ENCODE measurements around the gene APOBEC2.

The APOBEC2 gene

GRCh38 chr6:41072836-41073202 lies 19.8 kb downstream of the APOBEC2 start, which contains the start of gene NFYA:
NFYA (plus strand) TSS chr6:41072974; CDS start chr6:41079090, 6,116 bp downstream.
- H3K27ac ChIP-seq (ENCODE audit: low read depth, low read length): peak within 1 kb of the TSS; percentile 100
- peaks cover 4 to 16% of the 10 kb centered on the region in 2 donors for H3K36me3 ChIP-seq (ENCODE audit: control insufficient read depth in 1 of 2, insufficient read depth in 2 of 2, low read length in 2 of 2)
- peak within 1 kb of the TSS; percentile 89 to 91 for H3K4me3 ChIP-seq (ENCODE audit: low read depth in 1 of 2, low read length in 2 of 2)
- H3K9me3 ChIP-seq (ENCODE audit: control insufficient read depth in 1 of 2, low read length in 2 of 2): no peaks in the 10 kb centered on the region
- no peaks in the 10 kb centered on the region for H3K27me3 ChIP-seq (ENCODE audit: control insufficient read depth in 1 of 2, insufficient read depth in 2 of 2, low read length in 2 of 2)
- H3K9ac ChIP-seq (ENCODE audit: low read depth in 1 of 2, low read length in 2 of 2): peak within 1 kb of the TSS; percentile 97 to 98
- peaks cover 29 to 46% of the 10 kb centered on the region in 2 donors for H3K4me1 ChIP-seq (ENCODE audit: control insufficient read depth in 1 of 2, insufficient read depth in 2 of 2, low read length in 2 of 2)

- Histone ChIP-seq H3K36me3 (ENCODE audit: control insufficient read depth in 1 of 2, insufficient read depth in 2 of 2, low read length in 2 of 2) (peaks cover under 1 to 11% of the 10 kb centered on the region in 2 donors), H3K4me1 (ENCODE audit: control insufficient read depth in 1 of 2, insufficient read depth in 2 of 2, low read length in 2 of 2) (peaks cover 29 to 47% of the 10 kb centered on the region in 2 donors), H3K27ac (ENCODE audit: low read depth, low read length) (peak overlapping the region; percentile 100), H3K4me3 (ENCODE audit: low read depth in 1 of 2, low read length in 2 of 2) (peak overlapping the region; percentile 78 to 86), H3K9ac (ENCODE audit: low read depth in 1 of 2, low read length in 2 of 2) (peak overlapping the region; percentile 85 to 94), H3K9me3 (ENCODE audit: control insufficient read depth in 1 of 2, low read length in 2 of 2) (no peaks in the 10 kb centered on the region), H3K27me3 (ENCODE audit: control insufficient read depth in 1 of 2, insufficient read depth in 2 of 2, low read length in 2 of 2) (no peaks in the 10 kb centered on the region)
Measured at GRCh38 chr6:41073203-41073967, 20.4 kb downstream of the APOBEC2 start.

DNA sequence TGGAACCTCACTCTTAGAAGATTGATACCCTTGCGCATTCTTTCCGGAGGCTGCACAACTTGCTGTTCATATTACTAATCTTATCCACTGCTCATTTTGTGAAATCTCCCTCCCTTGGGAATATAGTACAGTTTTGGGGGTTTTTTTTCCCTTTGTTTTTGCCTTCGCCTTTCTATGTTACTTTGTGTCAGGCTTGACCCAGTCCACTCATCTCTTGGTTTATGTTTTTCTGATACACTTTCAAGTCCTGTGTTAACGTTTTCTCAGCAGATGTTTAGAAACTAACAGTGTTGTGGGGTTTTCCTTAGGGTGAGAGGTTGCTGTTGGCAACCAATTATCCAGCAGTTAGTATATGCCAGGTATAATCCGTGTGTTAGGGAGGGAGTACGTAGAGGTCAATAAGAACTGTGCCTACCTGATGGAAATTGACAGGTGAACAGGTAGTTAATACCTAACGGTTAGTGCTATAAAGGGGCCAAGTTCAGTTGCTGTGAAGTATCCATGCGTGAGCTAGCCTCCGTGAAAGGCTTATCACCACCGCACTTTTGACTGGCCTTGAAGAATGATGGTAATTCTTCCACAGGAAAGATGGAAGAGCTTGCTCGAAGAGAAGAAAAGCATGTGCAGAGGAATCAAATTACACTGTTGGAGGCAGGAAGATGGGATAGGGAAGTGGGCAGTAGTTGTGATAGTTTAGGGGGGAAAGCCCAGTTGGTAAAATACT lies 21.1 kb downstream of the APOBEC2 start:
- H3K27me3 ChIP-seq (ENCODE audit: control insufficient read depth in 1 of 2, insufficient read depth in 2 of 2, low read length in 2 of 2): no peaks in the 10 kb centered on the region
- H3K36me3 ChIP-seq (ENCODE audit: control insufficient read depth in 1 of 2, insufficient read depth in 2 of 2, low read length in 2 of 2): peaks cover 0 to 4% of the 10 kb centered on the region in 2 donors
- H3K4me1 ChIP-seq (ENCODE audit: control insufficient read depth in 1 of 2, insufficient read depth in 2 of 2, low read length in 2 of 2): peaks cover 29 to 54% of the 10 kb centered on the region in 2 donors
- H3K9me3 ChIP-seq (ENCODE audit: control insufficient read depth in 1 of 2, low read length in 2 of 2): no peaks in the 10 kb centered on the region
- H3K4me3 ChIP-seq (ENCODE audit: low read depth in 1 of 2, low read length in 2 of 2): peak overlapping the region; percentile 78 to 86
- peak overlapping the region; percentile 100 for H3K27ac ChIP-seq (ENCODE audit: low read depth, low read length)
- H3K9ac ChIP-seq (ENCODE audit: low read depth in 1 of 2, low read length in 2 of 2): peak overlapping the region; percentile 85 to 94

DNA sequence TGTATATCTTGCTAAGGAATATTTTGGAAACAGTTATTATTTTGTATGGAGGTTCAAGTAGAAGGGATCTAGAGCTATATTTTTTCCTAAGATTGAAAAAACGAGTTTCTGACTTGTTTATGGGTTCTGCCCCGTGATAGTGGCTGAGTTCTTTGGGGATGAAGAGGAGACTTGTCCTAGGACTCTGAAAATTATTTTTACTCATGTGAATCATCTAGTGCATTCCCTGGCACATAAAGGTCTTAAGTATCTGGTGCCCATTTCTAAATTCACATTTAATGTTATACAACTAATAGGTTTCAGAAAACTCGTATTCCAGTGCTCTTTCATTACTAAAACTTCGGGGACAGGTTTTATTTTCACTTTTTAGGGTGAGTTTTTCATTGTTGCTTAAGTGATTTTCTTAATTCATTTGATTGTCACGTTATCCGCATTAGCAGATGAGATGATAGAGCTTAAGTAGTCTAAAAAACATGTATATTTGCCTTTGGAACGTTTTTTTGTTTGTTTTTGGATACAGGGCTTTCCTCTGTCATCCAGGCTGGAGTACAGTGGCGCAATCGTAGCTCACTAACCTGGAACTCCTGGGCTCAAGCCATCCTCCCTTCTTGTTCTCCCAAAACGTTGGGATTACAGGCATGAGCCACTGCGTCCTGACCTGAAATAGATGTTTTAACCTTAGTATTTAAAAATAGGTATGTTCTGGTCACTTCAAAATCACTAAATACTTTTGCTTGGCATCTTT lies 21.9 kb downstream of the APOBEC2 start:
- H3K9ac ChIP-seq (ENCODE audit: low read depth in 1 of 2, low read length in 2 of 2): peak overlapping the region; percentile 85 to 94
- no peaks in the 10 kb centered on the region for H3K9me3 ChIP-seq (ENCODE audit: control insufficient read depth in 1 of 2, low read length in 2 of 2)
- peaks cover 29 to 54% of the 10 kb centered on the region in 2 donors for H3K4me1 ChIP-seq (ENCODE audit: control insufficient read depth in 1 of 2, insufficient read depth in 2 of 2, low read length in 2 of 2)
- H3K4me3 ChIP-seq (ENCODE audit: low read depth in 1 of 2, low read length in 2 of 2): peak overlapping the region; percentile 78 to 86
- peaks cover 0 to 4% of the 10 kb centered on the region in 2 donors for H3K36me3 ChIP-seq (ENCODE audit: control insufficient read depth in 1 of 2, insufficient read depth in 2 of 2, low read length in 2 of 2)
- no peak overlapping the region for H3K27ac ChIP-seq (ENCODE audit: low read depth, low read length)
- no peaks in the 10 kb centered on the region for H3K27me3 ChIP-seq (ENCODE audit: control insufficient read depth in 1 of 2, insufficient read depth in 2 of 2, low read length in 2 of 2)

GRCh38 chr6:41075651-41076626 lies 22.9 kb downstream of the APOBEC2 start:
- Histone ChIP-seq H3K4me3 (ENCODE audit: low read depth in 1 of 2, low read length in 2 of 2) (no peak overlapping the region), H3K9me3 (ENCODE audit: control insufficient read depth in 1 of 2, low read length in 2 of 2) (no peaks in the 10 kb centered on the region), H3K36me3 (ENCODE audit: control insufficient read depth in 1 of 2, insufficient read depth in 2 of 2, low read length in 2 of 2) (peaks cover 6 to 12% of the 10 kb centered on the region in 2 donors), H3K27me3 (ENCODE audit: control insufficient read depth in 1 of 2, insufficient read depth in 2 of 2, low read length in 2 of 2) (no peaks in the 10 kb centered on the region), H3K27ac (ENCODE audit: low read depth, low read length) (no peak overlapping the region), H3K4me1 (ENCODE audit: control insufficient read depth in 1 of 2, insufficient read depth in 2 of 2, low read length in 2 of 2) (peaks cover 26 to 49% of the 10 kb centered on the region in 2 donors), H3K9ac (ENCODE audit: low read depth in 1 of 2, low read length in 2 of 2) (peak overlapping the region in 1 of 2 donors; percentile 85)

DNA sequence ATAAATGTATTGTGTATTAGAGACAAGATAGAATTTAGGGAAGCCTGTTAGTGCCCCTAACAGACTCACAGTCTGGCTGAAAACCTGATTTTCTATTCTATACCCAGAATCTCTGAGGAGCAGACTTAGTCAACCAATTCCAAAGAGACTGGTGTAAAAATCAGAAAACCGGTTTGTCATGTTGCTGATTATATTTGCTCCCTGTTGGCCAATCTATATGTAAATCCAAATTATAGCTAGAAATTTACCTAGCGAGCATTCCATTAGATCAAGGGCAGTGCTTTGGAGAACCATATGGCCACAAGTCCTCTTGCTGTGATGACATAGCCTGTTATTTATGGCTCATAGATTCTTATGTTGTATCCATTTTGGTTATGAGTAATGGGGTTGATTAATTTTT lies 24.5 kb downstream of the APOBEC2 start:
- Histone ChIP-seq H3K27ac (ENCODE audit: low read depth, low read length) (no peak overlapping the region), H3K4me3 (ENCODE audit: low read depth in 1 of 2, low read length in 2 of 2) (no peak overlapping the region), H3K4me1 (ENCODE audit: control insufficient read depth in 1 of 2, insufficient read depth in 2 of 2, low read length in 2 of 2) (peaks cover 22 to 44% of the 10 kb centered on the region in 2 donors), H3K27me3 (ENCODE audit: control insufficient read depth in 1 of 2, insufficient read depth in 2 of 2, low read length in 2 of 2) (no peaks in the 10 kb centered on the region), H3K9me3 (ENCODE audit: control insufficient read depth in 1 of 2, low read length in 2 of 2) (no peaks in the 10 kb centered on the region), H3K9ac (ENCODE audit: low read depth in 1 of 2, low read length in 2 of 2) (no peak overlapping the region), H3K36me3 (ENCODE audit: control insufficient read depth in 1 of 2, insufficient read depth in 2 of 2, low read length in 2 of 2) (peaks cover 13 to 16% of the 10 kb centered on the region in 2 donors)

- H3K9me3 ChIP-seq (ENCODE audit: control insufficient read depth in 1 of 2, low read length in 2 of 2): no peaks in the 10 kb centered on the region
- no peak overlapping the region for H3K27ac ChIP-seq (ENCODE audit: low read depth, low read length)
- H3K4me3 ChIP-seq (ENCODE audit: low read depth in 1 of 2, low read length in 2 of 2): no peak overlapping the region
- no peak overlapping the region for H3K9ac ChIP-seq (ENCODE audit: low read depth in 1 of 2, low read length in 2 of 2)
- peaks cover 13 to 18% of the 10 kb centered on the region in 2 donors for H3K36me3 ChIP-seq (ENCODE audit: control insufficient read depth in 1 of 2, insufficient read depth in 2 of 2, low read length in 2 of 2)
- H3K4me1 ChIP-seq (ENCODE audit: control insufficient read depth in 1 of 2, insufficient read depth in 2 of 2, low read length in 2 of 2): peaks cover 22 to 44% of the 10 kb centered on the region in 2 donors
- no peaks in the 10 kb centered on the region for H3K27me3 ChIP-seq (ENCODE audit: control insufficient read depth in 1 of 2, insufficient read depth in 2 of 2, low read length in 2 of 2)
Measured at GRCh38 chr6:41078101-41078500, 25.1 kb downstream of the APOBEC2 start.

GRCh38 chr6:41079080-41079479 lies 26.1 kb downstream of the APOBEC2 start:
- H3K4me3 ChIP-seq (ENCODE audit: low read depth in 1 of 2, low read length in 2 of 2): no peak overlapping the region
- H3K36me3 ChIP-seq (ENCODE audit: control insufficient read depth in 1 of 2, insufficient read depth in 2 of 2, low read length in 2 of 2): peaks cover 17 to 28% of the 10 kb centered on the region in 2 donors
- H3K9me3 ChIP-seq (ENCODE audit: control insufficient read depth in 1 of 2, low read length in 2 of 2): no peaks in the 10 kb centered on the region
- no peak overlapping the region for H3K9ac ChIP-seq (ENCODE audit: low read depth in 1 of 2, low read length in 2 of 2)
- no peaks in the 10 kb centered on the region for H3K27me3 ChIP-seq (ENCODE audit: control insufficient read depth in 1 of 2, insufficient read depth in 2 of 2, low read length in 2 of 2)
- peaks cover 19 to 44% of the 10 kb centered on the region in 2 donors for H3K4me1 ChIP-seq (ENCODE audit: control insufficient read depth in 1 of 2, insufficient read depth in 2 of 2, low read length in 2 of 2)
- H3K27ac ChIP-seq (ENCODE audit: low read depth, low read length): no peak overlapping the region

DNA sequence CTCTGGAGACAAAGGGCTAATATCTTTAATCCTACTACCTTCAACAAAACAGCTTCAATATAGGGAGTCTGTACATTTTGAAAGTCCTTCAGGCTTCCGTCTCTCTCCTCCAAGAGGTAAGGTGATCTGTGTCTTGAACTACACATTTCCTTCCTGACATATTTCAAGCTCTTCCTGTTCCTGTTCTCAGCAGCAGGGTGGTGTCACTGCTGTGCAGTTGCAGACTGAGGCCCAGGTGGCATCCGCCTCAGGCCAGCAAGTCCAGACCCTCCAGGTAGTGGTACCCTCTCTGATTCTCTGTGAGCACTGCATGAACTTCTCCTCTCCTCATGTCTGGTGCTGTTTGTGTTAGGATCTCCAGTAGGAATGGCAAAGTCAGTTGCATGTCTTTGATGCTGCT lies 27.6 kb downstream of the APOBEC2 start:
- peaks cover 20 to 36% of the 10 kb centered on the region in 2 donors for H3K36me3 ChIP-seq (ENCODE audit: control insufficient read depth in 1 of 2, insufficient read depth in 2 of 2, low read length in 2 of 2)
- no peak overlapping the region for H3K9ac ChIP-seq (ENCODE audit: low read depth in 1 of 2, low read length in 2 of 2)
- H3K27me3 ChIP-seq (ENCODE audit: control insufficient read depth in 1 of 2, insufficient read depth in 2 of 2, low read length in 2 of 2): no peaks in the 10 kb centered on the region
- H3K27ac ChIP-seq (ENCODE audit: low read depth, low read length): no peak overlapping the region
- H3K4me1 ChIP-seq (ENCODE audit: control insufficient read depth in 1 of 2, insufficient read depth in 2 of 2, low read length in 2 of 2): peaks cover 6 to 28% of the 10 kb centered on the region in 2 donors
- no peaks in the 10 kb centered on the region for H3K9me3 ChIP-seq (ENCODE audit: control insufficient read depth in 1 of 2, low read length in 2 of 2)
- H3K4me3 ChIP-seq (ENCODE audit: low read depth in 1 of 2, low read length in 2 of 2): no peak overlapping the region

All from duodenal mucosa (tissue), 2 donors.